SU-DHL-6 (cell line): ENCODE results near the gene PPP1CA.

Experiments used
- EZH2phosphoT487 ChIP-seq: fragments of 200-600 bp; sonication (generic), shearing (Covaris generic); conservative IDR thresholded peaks from 2 replicates; pipeline ENCODE4 v1.6.1; 2018; ENCODE audit warnings: mild to moderate bottlenecking, antibody characterized with exemption, low read length, moderate library complexity, mixed read lengths
- TF ChIP-seq, protein P1 (sequence below): fragments of 200-600 bp; sonication (generic); IDR thresholded peaks from one replicate; pipeline ENCODE4 v1.5.1; 2017; ENCODE audit warnings: antibody characterized with exemption, mild to moderate bottlenecking, low read length, moderate library complexity; ENCODE audit not compliant: insufficient read depth, poor library complexity, severe bottlenecking

- TF ChIP-seq, protein P1, sequence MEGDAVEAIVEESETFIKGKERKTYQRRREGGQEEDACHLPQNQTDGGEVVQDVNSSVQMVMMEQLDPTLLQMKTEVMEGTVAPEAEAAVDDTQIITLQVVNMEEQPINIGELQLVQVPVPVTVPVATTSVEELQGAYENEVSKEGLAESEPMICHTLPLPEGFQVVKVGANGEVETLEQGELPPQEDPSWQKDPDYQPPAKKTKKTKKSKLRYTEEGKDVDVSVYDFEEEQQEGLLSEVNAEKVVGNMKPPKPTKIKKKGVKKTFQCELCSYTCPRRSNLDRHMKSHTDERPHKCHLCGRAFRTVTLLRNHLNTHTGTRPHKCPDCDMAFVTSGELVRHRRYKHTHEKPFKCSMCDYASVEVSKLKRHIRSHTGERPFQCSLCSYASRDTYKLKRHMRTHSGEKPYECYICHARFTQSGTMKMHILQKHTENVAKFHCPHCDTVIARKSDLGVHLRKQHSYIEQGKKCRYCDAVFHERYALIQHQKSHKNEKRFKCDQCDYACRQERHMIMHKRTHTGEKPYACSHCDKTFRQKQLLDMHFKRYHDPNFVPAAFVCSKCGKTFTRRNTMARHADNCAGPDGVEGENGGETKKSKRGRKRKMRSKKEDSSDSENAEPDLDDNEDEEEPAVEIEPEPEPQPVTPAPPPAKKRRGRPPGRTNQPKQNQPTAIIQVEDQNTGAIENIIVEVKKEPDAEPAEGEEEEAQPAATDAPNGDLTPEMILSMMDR = no peak
- TF ChIP-seq EZH2phosphoT487 = no peak
These were observed 16.7 kb downstream of the PPP1CA start for GRCh38 chr11:67384851-67385366.
